ENCODE results near the gene SOD1.

The SOD1 gene

GRCh38 chr21:31671146-31671716 lies 11.7 kb downstream of the SOD1 start:
- Histone ChIP-seq H3K27me3 (ENCODE audit: insufficient read depth, poor library complexity, severe bottlenecking) (no peaks in the 10 kb centered on the region), H3K4me3 (ENCODE audit: severe bottlenecking) (no peak overlapping the region), H3K27ac (ENCODE audit: poor library complexity, severe bottlenecking) (no peak overlapping the region), H3K9me3 (ENCODE audit: severe bottlenecking) (no peaks in the 10 kb centered on the region), H3K4me1 (ENCODE audit: insufficient read depth, poor library complexity, severe bottlenecking) (peaks cover 34% of the 10 kb centered on the region), H3K36me3 (ENCODE audit: low read depth) (peaks cover 60% of the 10 kb centered on the region)
- DNase-seq (ENCODE audit: low spot score), result no peak
- TF ChIP-seq CTCF (IDR thresholded peaks at IDR 0.05; ENCODE audit: poor library complexity, severe bottlenecking), result no peak
- ATAC-seq (ENCODE audit: low read depth), result no peak

GRCh38 chr21:31671931-31672330 lies 12.4 kb downstream of the SOD1 start:
- Histone ChIP-seq H3K4me3 (ENCODE audit: severe bottlenecking) (no peak overlapping the region), H3K36me3 (ENCODE audit: low read depth) (peaks cover 53% of the 10 kb centered on the region), H3K9me3 (ENCODE audit: severe bottlenecking) (no peaks in the 10 kb centered on the region), H3K27ac (ENCODE audit: poor library complexity, severe bottlenecking) (no peak overlapping the region), H3K4me1 (ENCODE audit: insufficient read depth, poor library complexity, severe bottlenecking) (peaks cover 27% of the 10 kb centered on the region), H3K27me3 (ENCODE audit: insufficient read depth, poor library complexity, severe bottlenecking) (no peaks in the 10 kb centered on the region)
- DNase-seq (ENCODE audit: low spot score) (no peak), ATAC-seq (ENCODE audit: low read depth) (no peak)
- TF ChIP-seq CTCF (IDR thresholded peaks at IDR 0.05; ENCODE audit: poor library complexity, severe bottlenecking), result no peak

- H3K27me3 ChIP-seq (ENCODE audit: insufficient read depth, poor library complexity, severe bottlenecking), result no peaks in the 10 kb centered on the region
- peaks cover 12% of the 10 kb centered on the region for H3K4me1 ChIP-seq (ENCODE audit: insufficient read depth, poor library complexity, severe bottlenecking)
- TF ChIP-seq CTCF (IDR thresholded peaks at IDR 0.05; ENCODE audit: poor library complexity, severe bottlenecking), result no peak
- peaks cover 41% of the 10 kb centered on the region for H3K36me3 ChIP-seq (ENCODE audit: low read depth)
- H3K9me3 ChIP-seq (ENCODE audit: severe bottlenecking), result no peaks in the 10 kb centered on the region
- ATAC-seq (ENCODE audit: low read depth), result no peak
- no peak overlapping the region for H3K27ac ChIP-seq (ENCODE audit: poor library complexity, severe bottlenecking)
- no peak for DNase-seq (ENCODE audit: low spot score)
- no peak overlapping the region for H3K4me3 ChIP-seq (ENCODE audit: severe bottlenecking)
Observed at GRCh38 chr21:31673321-31673912, 13.9 kb downstream of the SOD1 start.

GRCh38 chr21:31675318-31675717 lies 15.8 kb downstream of the SOD1 start:
- H3K4me3 ChIP-seq (ENCODE audit: severe bottlenecking), result no peak overlapping the region
- peaks cover 34% of the 10 kb centered on the region for H3K36me3 ChIP-seq (ENCODE audit: low read depth)
- no peaks in the 10 kb centered on the region for H3K9me3 ChIP-seq (ENCODE audit: severe bottlenecking)
- H3K27me3 ChIP-seq (ENCODE audit: insufficient read depth, poor library complexity, severe bottlenecking), result no peaks in the 10 kb centered on the region
- TF ChIP-seq CTCF (IDR thresholded peaks at IDR 0.05; ENCODE audit: poor library complexity, severe bottlenecking), result no peak
- no peaks in the 10 kb centered on the region for H3K4me1 ChIP-seq (ENCODE audit: insufficient read depth, poor library complexity, severe bottlenecking)
- no peak overlapping the region for H3K27ac ChIP-seq (ENCODE audit: poor library complexity, severe bottlenecking)
- ATAC-seq (ENCODE audit: low read depth) (no peak), DNase-seq (ENCODE audit: low spot score) (no peak)

- ATAC-seq (ENCODE audit: low read depth) (no peak), DNase-seq (ENCODE audit: low spot score) (no peak)
- H3K4me3 ChIP-seq (ENCODE audit: severe bottlenecking), result no peak overlapping the region
- H3K27ac ChIP-seq (ENCODE audit: poor library complexity, severe bottlenecking), result no peak overlapping the region
- no peaks in the 10 kb centered on the region for H3K27me3 ChIP-seq (ENCODE audit: insufficient read depth, poor library complexity, severe bottlenecking)
- no peak for TF ChIP-seq CTCF (IDR thresholded peaks at IDR 0.05; ENCODE audit: poor library complexity, severe bottlenecking)
- H3K9me3 ChIP-seq (ENCODE audit: severe bottlenecking), result no peaks in the 10 kb centered on the region
- peaks cover 36% of the 10 kb centered on the region for H3K36me3 ChIP-seq (ENCODE audit: low read depth)
- H3K4me1 ChIP-seq (ENCODE audit: insufficient read depth, poor library complexity, severe bottlenecking), result no peaks in the 10 kb centered on the region
Observed at GRCh38 chr21:31675960-31676359, 16.5 kb downstream of the SOD1 start.

Measured in RWPE2 (cell line).